Trophoblast cell (in vitro differentiated cells and primary cell): ENCODE measurements around the gene CILP.

Experiments used
- DNase-seq, 2 donors: peaks; one replicate each; pipeline ENCODE4 v3.0.0-alpha.2; 2016
- H2AFZ ChIP-seq: 2 replicates; pipeline ENCODE4 v1.6.1; 2013; ENCODE audit warnings: low read length, moderate library complexity, mild to moderate bottlenecking; ENCODE audit not compliant: insufficient read depth, poor library complexity
- H2AK5ac ChIP-seq: 2 replicates; pipeline ENCODE4 v1.6.1; 2013; ENCODE audit warnings: mild to moderate bottlenecking, low read length
- H2BK120ac ChIP-seq: 2 replicates; pipeline ENCODE4 v1.6.1; 2013; ENCODE audit warnings: low read length, mild to moderate bottlenecking, moderate library complexity; ENCODE audit not compliant: insufficient read depth, poor library complexity
- H2BK12ac ChIP-seq: 2 replicates; pipeline ENCODE4 v1.6.1; 2013; ENCODE audit warnings: mild to moderate bottlenecking, low read length, moderate library complexity
- H2BK5ac ChIP-seq: 2 replicates; pipeline ENCODE4 v1.6.1; 2013; ENCODE audit warnings: low read length, low read depth, moderate library complexity, mild to moderate bottlenecking; ENCODE audit not compliant: poor library complexity
- H3K14ac ChIP-seq: 2 replicates; pipeline ENCODE4 v1.6.1; 2013; ENCODE audit warnings: mild to moderate bottlenecking, low read length
- H3K18ac ChIP-seq: 2 replicates; pipeline ENCODE4 v1.6.1; 2013; ENCODE audit warnings: mild to moderate bottlenecking, low read length
- H3K23ac ChIP-seq: 2 replicates; pipeline ENCODE4 v1.6.1; 2013; ENCODE audit warnings: low read length
- H3K27ac ChIP-seq: 2 replicates; pipeline ENCODE4 v1.5.1; 2013; ENCODE audit warnings: low read depth, mild to moderate bottlenecking, inconsistent platforms, low read length, moderate library complexity
- H3K27me3 ChIP-seq: 2 replicates; pipeline ENCODE4 v1.6.1; 2013; ENCODE audit warnings: inconsistent platforms, mild to moderate bottlenecking, low read length, moderate library complexity; ENCODE audit not compliant: insufficient read depth
- H3K36me3 ChIP-seq, 2 experiments: 1 replicate in 1 of 2; 2 replicates in 1 of 2; pipeline ENCODE4 v1.6.1; 2013; ENCODE audit warnings: low read length in 2 of 2, mild to moderate bottlenecking in 2 of 2, moderate library complexity in 1 of 2; ENCODE audit not compliant: insufficient read depth in 2 of 2, control insufficient read depth in 1 of 2
- H3K4ac ChIP-seq: 2 replicates; pipeline ENCODE4 v1.6.1; 2013; ENCODE audit warnings: low read depth, mild to moderate bottlenecking, low read length, moderate library complexity
- H3K4me1 ChIP-seq, 2 experiments: 1 replicate in 1 of 2; 2 replicates in 1 of 2; pipeline ENCODE4 v1.6.1; 2013; ENCODE audit warnings: low read length in 2 of 2, mild to moderate bottlenecking in 2 of 2, moderate library complexity in 1 of 2; ENCODE audit not compliant: insufficient read depth in 2 of 2, control insufficient read depth in 1 of 2
- H3K4me2 ChIP-seq: 2 replicates; pipeline ENCODE4 v1.6.1; 2013; ENCODE audit warnings: inconsistent platforms, mild to moderate bottlenecking, low read length, moderate library complexity
- H3K4me3 ChIP-seq: 2 replicates; pipeline ENCODE4 v1.5.1; 2013; ENCODE audit warnings: mild to moderate bottlenecking, low read depth, low read length, inconsistent platforms
- H3K79me1 ChIP-seq: one replicate; pipeline ENCODE4 v1.6.1; 2013; ENCODE audit warnings: low read length
- H3K79me2 ChIP-seq: 2 replicates; pipeline ENCODE4 v1.6.1; 2013; ENCODE audit warnings: low read length, mild to moderate bottlenecking; ENCODE audit not compliant: control insufficient read depth, insufficient read depth, poor library complexity
- H3K9ac ChIP-seq: 2 replicates; pipeline ENCODE4 v1.6.1; 2013; ENCODE audit warnings: mild to moderate bottlenecking, low read length
- H3K9me3 ChIP-seq: 2 replicates; pipeline ENCODE4 v1.6.1; 2013; ENCODE audit warnings: low read depth, mild to moderate bottlenecking, control low read depth, inconsistent platforms, low read length; ENCODE audit not compliant: insufficient read depth
- H4K12ac ChIP-seq: 2 replicates; pipeline ENCODE4 v1.6.1; 2013; ENCODE audit warnings: low read depth, mild to moderate bottlenecking, low read length, moderate library complexity
- H4K8ac ChIP-seq: 2 replicates; pipeline ENCODE4 v1.6.1; 2013; ENCODE audit warnings: low read depth, mild to moderate bottlenecking, low read length, moderate library complexity
- H4K91ac ChIP-seq: one replicate; pipeline ENCODE4 v1.6.1; 2013; ENCODE audit warnings: low read depth, mild to moderate bottlenecking, low read length, moderate library complexity
- WGBS: extraction: QIAGEN DNeasy Blood & Tissue Kit; methylation state at CpG from one replicate; pipeline ENCODE4 v1.1.7; 2013; ENCODE audit warnings: missing lambda C conversion rate; ENCODE audit not compliant: insufficient read length, insufficient coverage; ENCODE audit errors: extremely low coverage; 5-methylcytosine and 5-hydroxymethylcytosine counted together

Gene CILP

DNA sequence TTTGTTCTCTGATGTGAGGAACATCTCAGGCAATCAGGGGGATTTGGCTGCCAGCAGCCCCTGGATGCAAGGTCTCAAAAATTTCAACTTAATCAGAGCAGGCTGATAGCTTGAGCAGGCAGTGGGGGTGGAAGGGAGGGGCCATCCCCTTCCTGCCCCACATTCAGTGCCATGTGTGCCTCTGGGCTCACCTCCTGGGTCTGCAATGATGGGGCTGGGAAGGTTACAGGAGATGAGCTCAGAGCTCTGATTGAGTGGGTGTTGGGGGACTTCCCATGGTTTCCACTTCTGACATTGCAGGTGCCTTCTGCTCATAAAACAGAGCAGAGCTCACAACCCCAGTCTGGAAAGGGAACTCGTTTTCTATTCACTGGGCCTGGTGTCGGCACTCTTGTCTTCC lies 38.4 kb upstream of the CILP start:
- H3K23ac ChIP-seq, result no peak overlapping the region
- H4K91ac ChIP-seq, result no peak overlapping the region
- H2AK5ac ChIP-seq, result no peak overlapping the region
- H2AFZ ChIP-seq, result no peak overlapping the region
- no peak overlapping the region for H3K27ac ChIP-seq
- no peak overlapping the region for H2BK12ac ChIP-seq
- no peak overlapping the region for H3K18ac ChIP-seq
- no peak overlapping the region for H4K8ac ChIP-seq
- H3K4ac ChIP-seq, result no peak overlapping the region
- DNase-seq, result no peak
- H2BK5ac ChIP-seq, result no peak overlapping the region
- H3K27me3 ChIP-seq, result no peaks in the 10 kb centered on the region
- no peak overlapping the region for H3K4me3 ChIP-seq
- peaks cover 14% of the 10 kb centered on the region for H3K79me1 ChIP-seq
- no peak overlapping the region for H3K9ac ChIP-seq
- WGBS, result no CpG with 5 or more reads among the region's 2 CpGs
- no peaks in the 10 kb centered on the region for H3K79me2 ChIP-seq
- no peak overlapping the region for H3K4me2 ChIP-seq
- H3K9me3 ChIP-seq, result peaks cover 4% of the 10 kb centered on the region
- peaks cover 28 to 31% of the 10 kb centered on the region in 2 experiments for H3K4me1 ChIP-seq
- no peak overlapping the region for H4K12ac ChIP-seq
- no peak overlapping the region for H2BK120ac ChIP-seq
- H3K36me3 ChIP-seq, result no peaks in the 10 kb centered on the region
- H3K14ac ChIP-seq, result no peak overlapping the region

DNA sequence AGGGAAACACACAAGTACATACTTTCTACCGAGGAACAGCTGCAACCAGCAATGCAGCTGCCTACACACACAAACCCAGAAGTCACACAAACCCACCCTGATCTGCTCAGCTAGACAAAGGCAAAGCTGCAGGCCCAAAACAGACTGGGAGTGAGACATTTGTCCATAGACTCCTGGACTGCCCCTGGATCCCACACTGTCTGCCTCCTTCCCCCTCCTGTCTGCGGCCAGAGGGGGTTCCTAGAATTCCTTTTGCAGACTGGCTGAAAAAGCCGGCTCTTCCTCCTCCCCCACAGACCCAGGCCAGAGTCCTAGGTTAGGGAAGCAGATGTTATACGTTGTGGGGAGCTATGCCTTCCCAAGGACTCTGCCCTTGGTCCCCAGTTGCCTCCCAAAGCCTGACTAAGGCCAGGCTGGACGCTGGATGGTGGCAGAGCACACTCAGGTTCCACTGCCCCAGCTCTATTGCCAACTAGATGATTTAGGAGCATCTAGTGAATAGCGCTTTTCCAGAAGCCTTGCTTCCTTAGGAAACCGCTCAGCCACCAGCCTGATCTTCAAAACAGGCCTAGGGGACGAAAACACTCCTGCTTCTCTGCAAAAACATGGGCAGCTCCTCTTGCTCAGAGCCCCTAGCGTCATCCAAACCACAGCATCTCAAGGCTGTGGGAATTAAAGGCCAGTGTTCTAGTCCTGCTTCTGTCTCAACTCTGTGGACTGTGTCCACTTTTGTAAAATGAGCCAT lies 37.4 kb upstream of the CILP start:
- peak overlapping the region; percentile 4 for H2BK12ac ChIP-seq
- H3K23ac ChIP-seq, result no peak overlapping the region
- H3K4me1 ChIP-seq, result peaks cover 28 to 31% of the 10 kb centered on the region in 2 experiments
- no peak overlapping the region for H4K8ac ChIP-seq
- no peaks in the 10 kb centered on the region for H3K79me2 ChIP-seq
- H3K27ac ChIP-seq, result peak overlapping the region; percentile 29
- peak overlapping the region; percentile 2 for H2BK120ac ChIP-seq
- H2BK5ac ChIP-seq, result peak overlapping the region; percentile 1
- WGBS, result no CpG with 5 or more reads among the region's 9 CpGs
- peak overlapping the region; percentile 15 for H3K4me2 ChIP-seq
- no peaks in the 10 kb centered on the region for H3K27me3 ChIP-seq
- DNase-seq, result no peak
- no peak overlapping the region for H2AFZ ChIP-seq
- H3K4ac ChIP-seq, result no peak overlapping the region
- peak overlapping the region; percentile 21 for H4K91ac ChIP-seq
- H3K14ac ChIP-seq, result no peak overlapping the region
- peak overlapping the region; percentile 5 for H4K12ac ChIP-seq
- peaks cover 14% of the 10 kb centered on the region for H3K79me1 ChIP-seq
- no peak overlapping the region for H3K4me3 ChIP-seq
- no peak overlapping the region for H3K9ac ChIP-seq
- H2AK5ac ChIP-seq, result no peak overlapping the region
- no peak overlapping the region for H3K18ac ChIP-seq
- no peaks in the 10 kb centered on the region for H3K36me3 ChIP-seq
- peaks cover 4% of the 10 kb centered on the region for H3K9me3 ChIP-seq

DNA sequence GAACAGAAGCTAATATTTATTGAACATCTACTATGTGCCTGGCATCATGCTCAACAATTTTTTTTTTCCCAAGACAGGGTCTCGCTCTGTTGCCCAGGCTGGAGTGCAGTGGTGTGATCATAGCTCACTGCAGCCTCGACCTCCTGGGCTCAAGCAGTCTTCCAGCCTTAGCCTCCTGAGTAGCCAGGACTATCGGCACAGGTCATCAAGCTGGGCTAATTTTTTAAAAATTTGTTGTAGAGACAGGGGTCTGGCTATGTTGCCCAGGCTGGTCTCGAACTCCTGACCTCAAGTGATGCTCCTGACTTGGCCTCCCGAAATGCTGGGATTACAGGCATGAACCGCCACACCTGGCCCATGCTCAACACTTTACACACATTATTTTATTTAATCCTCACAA lies 35.7 kb upstream of the CILP start:
- no peak overlapping the region for H3K4me3 ChIP-seq
- H3K27me3 ChIP-seq, result no peaks in the 10 kb centered on the region
- peaks cover 14% of the 10 kb centered on the region for H3K79me1 ChIP-seq
- no peak for DNase-seq
- H2BK120ac ChIP-seq, result no peak overlapping the region
- no peak overlapping the region for H2BK5ac ChIP-seq
- H2AFZ ChIP-seq, result no peak overlapping the region
- no peak overlapping the region for H4K12ac ChIP-seq
- no CpG with 5 or more reads among the region's 6 CpGs for WGBS
- no peak overlapping the region for H3K27ac ChIP-seq
- H3K18ac ChIP-seq, result no peak overlapping the region
- H4K8ac ChIP-seq, result no peak overlapping the region
- no peak overlapping the region for H2BK12ac ChIP-seq
- no peaks in the 10 kb centered on the region for H3K79me2 ChIP-seq
- H3K9ac ChIP-seq, result no peak overlapping the region
- no peak overlapping the region for H2AK5ac ChIP-seq
- no peak overlapping the region for H3K23ac ChIP-seq
- no peak overlapping the region for H3K4me2 ChIP-seq
- no peaks in the 10 kb centered on the region for H3K36me3 ChIP-seq
- H3K14ac ChIP-seq, result no peak overlapping the region
- H3K4ac ChIP-seq, result no peak overlapping the region
- peaks cover 4% of the 10 kb centered on the region for H3K9me3 ChIP-seq
- peaks cover 28 to 31% of the 10 kb centered on the region in 2 experiments for H3K4me1 ChIP-seq
- no peak overlapping the region for H4K91ac ChIP-seq

DNA sequence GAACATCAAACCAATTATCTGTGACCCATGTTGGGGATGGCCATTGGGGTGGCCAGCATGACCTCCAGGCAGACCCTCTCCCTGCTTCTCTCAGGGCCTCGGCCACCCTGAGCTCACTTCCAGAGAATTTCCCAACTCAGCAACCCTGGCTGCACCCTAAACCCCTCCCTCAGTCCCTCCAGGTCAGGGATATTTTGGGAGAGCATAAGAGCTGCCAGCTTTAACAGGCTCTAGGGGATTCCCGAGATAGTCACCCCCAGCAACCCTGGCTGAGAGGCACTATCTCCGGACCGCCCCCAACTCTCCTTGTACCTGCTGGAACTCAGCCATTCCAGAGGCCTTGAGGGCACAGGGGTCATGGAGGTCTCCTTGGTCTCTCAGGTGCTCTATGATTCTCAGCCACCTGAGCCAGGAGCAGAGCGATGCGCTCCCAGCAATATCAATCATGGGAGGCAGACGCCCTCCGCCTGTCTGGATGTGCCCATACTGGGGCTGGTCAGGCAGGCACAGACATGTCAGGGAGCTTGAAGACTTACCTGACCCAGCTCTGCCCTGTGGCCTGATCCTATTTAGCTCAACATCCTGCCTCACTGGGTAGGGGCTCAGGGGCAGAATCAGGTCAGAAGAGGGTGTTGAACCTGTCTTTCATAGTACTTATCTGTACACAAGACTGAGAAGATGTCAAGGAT lies 34.9 kb upstream of the CILP start:
- H3K18ac ChIP-seq, result no peak overlapping the region
- H3K4ac ChIP-seq, result no peak overlapping the region
- H3K27ac ChIP-seq, result peak overlapping the region; percentile 35
- no peaks in the 10 kb centered on the region for H3K27me3 ChIP-seq
- H3K4me1 ChIP-seq, result peaks cover 28 to 31% of the 10 kb centered on the region in 2 experiments
- no peak for DNase-seq
- no peak overlapping the region for H3K4me2 ChIP-seq
- H2AK5ac ChIP-seq, result peak overlapping the region; percentile 11
- H2BK120ac ChIP-seq, result no peak overlapping the region
- no CpG with 5 or more reads among the region's 8 CpGs for WGBS
- H3K9me3 ChIP-seq, result peaks cover 4% of the 10 kb centered on the region
- H3K36me3 ChIP-seq, result no peaks in the 10 kb centered on the region
- no peak overlapping the region for H2AFZ ChIP-seq
- peak overlapping the region; percentile 1 for H2BK12ac ChIP-seq
- H3K23ac ChIP-seq, result no peak overlapping the region
- no peak overlapping the region for H4K12ac ChIP-seq
- no peak overlapping the region for H3K9ac ChIP-seq
- peaks cover 14% of the 10 kb centered on the region for H3K79me1 ChIP-seq
- H3K4me3 ChIP-seq, result no peak overlapping the region
- no peaks in the 10 kb centered on the region for H3K79me2 ChIP-seq
- H2BK5ac ChIP-seq, result no peak overlapping the region
- peak overlapping the region; percentile 22 for H4K8ac ChIP-seq
- H3K14ac ChIP-seq, result no peak overlapping the region
- peak overlapping the region; percentile 3 for H4K91ac ChIP-seq
